ENCODE measurements around the gene ACACB. TPM values are rescaled to one million over a fixed set of nuclear protein-coding genes. Genes with fewer than 3 reads are reported as not detected.

ACACB gene
- total and polyA plus RNA-seq, 11 donors = 29.9 to 176 (median 119) TPM

GRCh38 chr12:109185441-109185840, 69.1 kb downstream of the ACACB start:
- H3K4me3 ChIP-seq = no peak overlapping the region
- 89 to 96% (median 93%) methylated on average over 12 of the region's 12 CpGs for WGBS, 4 donors
- TF ChIP-seq CTCF (IDR thresholded peaks at IDR 0.05) (no peak), POLR2A (IDR thresholded peaks at IDR 0.05) (no peak)
- ATAC-seq (no peak), DNase-seq (no peak)
- H3K27ac ChIP-seq = no peak overlapping the region
- H3K4me1 ChIP-seq = no peaks in the 10 kb centered on the region
- intact Hi-C loops (cut with DNase I) = loop anchor here in 2 of 10 donors (5.0 to 10.0 kb wide), 2 partner anchors 42 to 49 kb away; no protein-coding TSS in a partner anchor
- no peaks in the 10 kb centered on the region for H3K9me3 ChIP-seq
- peaks cover 0 to 100% (median 96%) of the 10 kb centered on the region in 9 donors for H3K36me3 ChIP-seq
- no peaks in the 10 kb centered on the region for H3K27me3 ChIP-seq

GRCh38 chr12:109186993-109187653, 70.7 kb downstream of the ACACB start:
- Histone ChIP-seq H3K4me3 (no peak overlapping the region), H3K27ac (peak overlapping the region in 1 of 12 donors; percentile 34), H3K4me1 (no peaks in the 10 kb centered on the region), H3K9me3 (no peaks in the 10 kb centered on the region), H3K27me3 (no peaks in the 10 kb centered on the region), H3K36me3 (peaks cover 0 to 100% (median 99%) of the 10 kb centered on the region in 9 donors)
- ATAC-seq (no peak), DNase-seq (no peak)
- no peak for TF ChIP-seq CTCF (IDR thresholded peaks at IDR 0.05)
- no peak for TF ChIP-seq POLR2A (IDR thresholded peaks at IDR 0.05)
- intact Hi-C loops (cut with DNase I) = loop anchor here in 2 of 10 donors (5.0 to 10.0 kb wide), 2 partner anchors 40 to 48 kb away; no protein-coding TSS in a partner anchor
- 80 to 83% (median 81%) methylated on average over 10 of the region's 10 CpGs for WGBS, 4 donors

GRCh38 chr12:109188108-109188712, 71.8 kb downstream of the ACACB start:
- H3K9me3 ChIP-seq = no peaks in the 10 kb centered on the region
- intact Hi-C loops (cut with DNase I) = loop anchor here in 2 of 10 donors (5.0 to 10.0 kb wide), 2 partner anchors 39 to 47 kb away; no protein-coding TSS in a partner anchor
- no peak overlapping the region for H3K27ac ChIP-seq
- H3K4me3 ChIP-seq = no peak overlapping the region
- DNase-seq = no peak
- peaks cover 0 to 100% (median 99%) of the 10 kb centered on the region in 9 donors for H3K36me3 ChIP-seq
- H3K4me1 ChIP-seq = no peaks in the 10 kb centered on the region
- TF ChIP-seq POLR2A (IDR thresholded peaks at IDR 0.05) = no peak
- no peak for TF ChIP-seq CTCF (IDR thresholded peaks at IDR 0.05)
- ATAC-seq = no peak
- 59 to 64% (median 63%) methylated on average over 4 of the region's 4 CpGs for WGBS, 4 donors
- H3K27me3 ChIP-seq = no peaks in the 10 kb centered on the region

- Histone ChIP-seq H3K9me3 (no peaks in the 10 kb centered on the region), H3K4me3 (no peak overlapping the region), H3K27ac (no peak overlapping the region), H3K36me3 (peaks cover 0 to 100% (median 99%) of the 10 kb centered on the region in 9 donors), H3K27me3 (no peaks in the 10 kb centered on the region), H3K4me1 (no peaks in the 10 kb centered on the region)
- 86 to 87% (median 87%) methylated on average over 6 to 8 of the region's 8 CpGs for WGBS, 4 donors
- intact Hi-C loops (cut with DNase I) = loop anchor here in 2 of 10 donors (5.0 to 10.0 kb wide), 2 partner anchors 38 to 46 kb away; no protein-coding TSS in a partner anchor
- ATAC-seq (no peak), DNase-seq (no peak)
- TF ChIP-seq POLR2A (IDR thresholded peaks at IDR 0.05) (no peak), CTCF (IDR thresholded peaks at IDR 0.05) (no peak)
Measured at GRCh38 chr12:109189291-109189690, 72.9 kb downstream of the ACACB start.

Data from heart left ventricle (tissue), 16 donors.